GM21786 (cell line): ENCODE results near the gene RAMAC.
"Not testable (repeated sequence)": the region's sequence is repeated elsewhere in the genome, so short reads cannot be mapped to it uniquely, and the experiment has no call there.

Experiments used
- ATAC-seq: cut with Tn5 transposase; IDR thresholded peaks from one replicate; pipeline ENCODE4 v1.9.1; 2021; ENCODE audit not compliant: unreplicated experiment

The RAMAC gene

DNA sequence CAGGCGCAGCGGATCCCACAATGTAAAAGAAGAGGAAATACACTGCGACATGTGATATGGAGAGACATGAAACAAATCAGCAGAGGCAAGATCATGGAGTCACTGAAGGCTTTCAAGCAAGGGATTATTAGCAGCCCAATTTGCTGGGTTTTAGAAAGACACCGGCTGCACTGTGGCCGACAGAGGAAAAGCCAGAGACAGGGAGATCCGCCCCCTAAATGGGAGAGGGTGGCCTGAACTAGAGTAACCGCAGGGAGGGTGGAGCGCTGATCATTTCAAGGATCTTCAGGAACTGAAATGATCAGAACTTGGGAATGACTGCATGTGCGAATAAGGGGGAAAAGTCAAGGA is 26.0 kb downstream of the RAMAC start:
- no peak for ATAC-seq

DNA sequence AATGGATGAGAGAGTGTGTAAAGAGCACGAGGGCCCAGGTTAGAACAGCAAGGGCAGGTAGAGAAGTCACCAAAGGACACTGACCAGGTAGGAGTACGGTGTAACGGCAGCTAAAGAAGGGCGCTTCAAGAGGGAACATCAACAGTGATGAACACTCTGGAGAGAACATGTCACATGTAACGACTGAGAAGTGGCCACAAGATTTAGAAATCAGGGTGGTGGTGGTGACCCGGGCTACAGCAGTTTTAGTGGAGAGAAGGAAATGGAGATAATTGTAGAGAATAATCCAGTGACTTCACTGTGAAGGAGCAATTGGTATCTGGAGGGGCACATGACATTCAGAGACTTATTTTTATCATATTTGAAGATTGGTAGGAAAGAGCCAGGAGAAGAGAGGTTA is 26.6 kb downstream of the RAMAC start:
- ATAC-seq: no peak

DNA sequence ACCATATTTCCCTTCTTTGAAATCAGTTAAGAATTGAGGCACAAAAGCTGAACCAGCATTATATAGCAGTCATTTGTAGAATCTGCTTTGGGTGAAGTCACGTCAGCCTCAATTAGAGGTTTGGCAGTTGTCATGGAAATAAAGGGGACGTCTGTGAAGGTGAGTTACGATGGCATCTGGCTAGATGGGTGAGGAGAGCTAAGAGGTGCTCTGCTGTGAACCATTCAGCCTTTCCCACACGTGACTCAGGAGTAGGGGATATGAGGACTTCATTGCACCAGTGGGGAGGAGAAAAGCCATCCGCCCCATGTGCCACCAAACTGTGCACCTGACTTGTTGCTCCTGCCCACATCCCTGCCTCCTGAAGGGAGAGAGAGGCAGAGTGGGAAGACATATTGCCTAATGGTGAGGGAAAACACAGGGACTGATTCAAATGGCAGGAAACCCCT is 28.2 kb downstream of the RAMAC start:
- ATAC-seq: no peak

DNA sequence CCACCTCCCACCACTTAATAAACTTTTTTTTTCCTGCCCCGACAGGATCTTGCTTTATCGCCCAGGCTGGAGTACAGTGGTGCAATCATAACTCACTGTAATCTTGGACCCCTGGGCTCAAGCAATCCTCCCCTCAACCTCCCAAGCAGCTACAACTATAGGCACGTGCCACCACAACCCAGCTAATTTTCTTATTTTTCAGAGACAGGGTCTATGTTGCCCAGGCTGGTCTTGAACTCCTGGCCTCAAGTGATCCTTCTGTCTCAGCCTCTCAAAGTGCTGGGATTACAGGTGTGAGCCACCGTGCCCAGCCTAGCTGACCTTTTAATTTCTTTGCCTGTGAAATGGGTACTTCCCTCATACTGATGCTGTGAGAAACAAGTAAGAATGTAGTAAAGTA is 29.4 kb downstream of the RAMAC start:
- ATAC-seq: no peak

DNA sequence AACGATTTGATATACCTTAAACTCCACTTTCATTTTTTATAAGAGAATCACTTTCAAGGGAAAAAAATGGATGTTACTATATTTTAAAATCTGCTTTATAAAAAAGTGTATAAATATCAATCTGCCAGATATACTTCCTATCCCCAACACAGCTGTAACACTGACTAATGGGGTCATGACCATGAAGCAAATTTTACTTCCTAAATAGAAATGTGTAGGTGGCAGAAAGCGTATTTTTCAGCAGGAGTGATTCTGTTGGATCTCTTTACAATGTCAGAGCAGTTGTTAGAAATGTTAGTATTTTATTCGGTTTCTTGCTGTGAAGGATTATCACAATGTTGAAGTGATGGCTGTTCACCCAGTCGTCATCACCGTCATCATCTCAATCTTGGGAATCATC is 30.9 kb downstream of the RAMAC start:
- ATAC-seq: no peak

DNA sequence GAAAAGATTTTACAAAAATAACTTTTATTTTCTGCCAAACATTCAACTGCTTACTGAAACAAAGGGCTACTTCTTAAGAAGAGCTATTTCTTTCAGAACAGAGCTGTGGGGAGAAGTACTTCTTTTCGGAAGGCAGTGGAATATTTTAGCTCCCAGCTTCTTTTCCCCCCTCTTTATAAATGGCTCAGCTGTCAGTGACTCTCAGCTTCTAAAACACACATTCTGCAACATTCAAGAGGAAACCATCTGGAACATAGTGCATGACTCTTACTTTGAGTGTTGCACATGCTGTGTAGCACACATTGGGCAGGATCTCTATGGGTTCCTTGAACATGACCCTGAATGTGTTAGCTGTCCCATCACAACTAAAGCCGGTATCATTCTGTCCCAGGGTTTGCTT is 32.4 kb downstream of the RAMAC start:
- ATAC-seq: no peak

DNA sequence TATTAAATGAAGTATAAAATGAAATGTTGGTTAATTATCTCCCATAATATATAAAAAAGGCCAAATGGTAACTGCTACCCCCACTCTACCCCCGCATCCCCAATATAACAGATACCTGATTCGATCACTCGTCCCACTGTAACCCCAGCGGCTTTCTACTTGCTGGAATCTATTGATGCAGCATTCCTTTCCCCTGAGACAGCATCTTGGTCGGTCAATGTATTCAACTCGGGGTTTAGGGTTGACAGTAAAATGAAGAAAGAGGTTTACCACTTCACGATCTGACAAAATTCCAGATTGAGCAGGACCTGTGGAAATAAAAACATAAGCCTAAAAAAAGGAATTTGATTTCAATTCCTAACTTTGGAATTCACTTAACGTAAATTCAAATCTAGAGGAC is 44.0 kb downstream of the RAMAC start:
- no peak for ATAC-seq

DNA sequence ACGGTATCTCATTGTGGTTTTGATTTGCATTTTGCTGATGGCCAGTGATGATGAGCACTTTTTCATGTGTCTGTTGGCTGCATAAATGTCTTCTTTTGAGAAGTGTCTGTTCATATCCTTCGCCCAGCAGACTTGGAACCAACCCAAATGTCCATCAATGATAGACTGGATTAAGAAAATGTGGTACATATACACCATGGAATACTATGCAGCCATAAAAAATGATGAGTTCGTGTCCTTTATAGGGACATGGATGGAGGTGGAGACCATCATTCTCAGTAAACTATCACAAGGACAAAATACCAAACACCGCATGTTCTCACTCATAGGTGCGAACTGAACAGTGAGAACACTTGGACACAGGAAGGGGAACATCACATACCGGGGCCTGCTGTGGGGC is 45.2 kb downstream of the RAMAC start:
- ATAC-seq: not testable (repeated sequence)

DNA sequence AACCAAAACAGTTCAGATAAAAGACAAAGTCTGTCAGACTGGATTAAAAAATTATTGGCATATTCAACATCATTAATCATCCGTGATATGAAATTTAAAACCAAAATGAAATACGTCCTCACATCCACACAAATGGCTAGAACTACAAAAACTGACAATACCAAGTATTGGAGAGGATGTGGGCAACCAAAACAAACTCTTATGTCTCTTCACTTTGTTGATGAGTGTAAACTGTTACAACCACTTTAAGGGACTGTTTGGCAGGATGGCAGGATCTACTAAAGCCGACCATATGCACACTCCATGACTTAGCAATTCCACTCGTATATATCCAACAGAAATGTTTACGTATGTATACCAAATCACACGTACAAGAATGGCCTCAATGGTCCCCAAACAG is 50.2 kb downstream of the RAMAC start:
- ATAC-seq: no peak

DNA sequence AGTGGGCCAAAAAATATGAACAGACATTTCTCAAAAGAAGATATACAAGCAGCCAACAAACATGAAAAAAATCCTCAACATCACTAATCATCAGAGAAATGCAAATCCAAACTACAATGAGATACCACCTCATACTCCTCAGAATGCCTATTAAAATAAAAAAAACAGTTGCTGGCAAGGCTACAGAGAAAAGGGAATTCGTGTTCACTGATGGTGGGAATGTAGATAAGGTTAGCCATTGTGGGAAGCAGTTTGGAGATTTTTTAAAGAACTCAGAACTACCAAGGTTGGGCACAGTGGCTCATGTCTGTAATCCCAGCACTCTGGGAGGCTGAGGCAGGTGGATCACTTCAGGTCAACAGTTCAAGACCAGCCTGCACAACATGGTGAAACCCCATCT is 53.2 kb downstream of the RAMAC start:
- no peak for ATAC-seq
